HG03097 (cell line): Measurements from ENCODE around the gene IGSF9.

Experiments used
- ATAC-seq: cut with Tn5 transposase; IDR thresholded peaks from one replicate; pipeline ENCODE4 v1.9.1; 2021; ENCODE audit not compliant: unreplicated experiment, low FRiP score

Gene IGSF9

GRCh38 chr1:159935719-159936272 lies 9.6 kb downstream of the IGSF9 start:
- ATAC-seq: no peak

- no peak for ATAC-seq
Measured at GRCh38 chr1:159935305-159935704, 10.1 kb downstream of the IGSF9 start.

GRCh38 chr1:159934136-159935039 lies 11.0 kb downstream of the IGSF9 start:
- no peak for ATAC-seq

GRCh38 chr1:159933347-159933746 lies 12.1 kb downstream of the IGSF9 start:
- ATAC-seq: no peak

GRCh38 chr1:159932296-159933285 lies 12.8 kb downstream of the IGSF9 start:
- ATAC-seq: no peak

- ATAC-seq: no peak
Measured at GRCh38 chr1:159931795-159932173, 13.6 kb downstream of the IGSF9 start.

- no peak for ATAC-seq
Measured at GRCh38 chr1:159931101-159931794, 14.2 kb downstream of the IGSF9 start.

GRCh38 chr1:159930634-159931033 lies 14.8 kb downstream of the IGSF9 start:
- ATAC-seq: no peak

- no peak for ATAC-seq
Measured at GRCh38 chr1:159930216-159930615, 15.2 kb downstream of the IGSF9 start.

GRCh38 chr1:159929155-159930051 lies 16.0 kb downstream of the IGSF9 start:
- no peak for ATAC-seq

GRCh38 chr1:159928491-159929050 lies 16.8 kb downstream of the IGSF9 start:
- no peak for ATAC-seq

- ATAC-seq: no peak
Measured at GRCh38 chr1:159927849-159928431, 17.5 kb downstream of the IGSF9 start.

- ATAC-seq: no peak
Measured at GRCh38 chr1:159927211-159927848, 18.1 kb downstream of the IGSF9 start.

- peak; percentile 2 for ATAC-seq
Measured at GRCh38 chr1:159925719-159926078, 19.7 kb downstream of the IGSF9 start.

- ATAC-seq: peak; percentile 59
Measured at GRCh38 chr1:159924791-159925718, 20.4 kb downstream of the IGSF9 start, which contains the start of gene TAGLN2. TSS of gene TAGLN2 (minus strand) at chr1:159925507. CDS start at chr1:159920509, 4,998 bp downstream.

GRCh38 chr1:159924025-159924790 lies 21.2 kb downstream of the IGSF9 start:
- no peak for ATAC-seq
